ENCODE measurements around the gene SUMO1. TPM values are rescaled to one million over a fixed set of nuclear protein-coding genes. Genes with fewer than 3 reads are reported as not detected.

The SUMO1 gene
- total RNA-seq, 2 experiments from 2014 or later, result 114 to 119 TPM

DNA sequence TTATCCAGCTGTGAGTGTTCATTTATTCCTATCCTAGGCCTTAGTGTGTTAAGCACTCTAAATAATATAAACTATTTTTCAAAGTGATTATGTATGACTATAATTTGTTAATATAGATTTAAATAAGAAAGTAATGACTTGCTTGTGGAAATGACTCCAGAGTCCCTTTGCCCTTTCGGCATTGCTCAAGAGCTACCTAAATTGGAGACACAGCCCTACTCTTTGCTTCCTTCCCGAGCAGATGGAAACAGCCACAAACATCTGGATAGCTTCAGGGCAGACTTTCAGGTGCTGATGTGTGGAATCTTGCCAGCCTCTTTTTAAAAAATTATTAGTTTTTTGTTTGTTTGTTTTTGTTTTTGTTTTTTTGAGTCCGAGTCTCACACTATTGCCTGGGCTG is 44.0 kb downstream of the SUMO1 start:
- ChIA-PET CTCF (no interaction called here), POLR2A (no interaction called here)
- H3K4me1 Mint-ChIP-seq (ENCODE audit: low read depth), result no peaks in the 10 kb centered on the region
- H3K36me3 Mint-ChIP-seq, result no peaks in the 10 kb centered on the region
- peaks cover 8% of the 10 kb centered on the region for H3K27me3 Mint-ChIP-seq
- no peak for DNase-seq
- no peaks in the 10 kb centered on the region for H3K9me3 Mint-ChIP-seq
- no peak overlapping the region for H3K4me3 Mint-ChIP-seq
- no peak overlapping the region for H3K27ac Mint-ChIP-seq
- intact Hi-C loops (cut with micrococcal nuclease), result no loop called here

DNA sequence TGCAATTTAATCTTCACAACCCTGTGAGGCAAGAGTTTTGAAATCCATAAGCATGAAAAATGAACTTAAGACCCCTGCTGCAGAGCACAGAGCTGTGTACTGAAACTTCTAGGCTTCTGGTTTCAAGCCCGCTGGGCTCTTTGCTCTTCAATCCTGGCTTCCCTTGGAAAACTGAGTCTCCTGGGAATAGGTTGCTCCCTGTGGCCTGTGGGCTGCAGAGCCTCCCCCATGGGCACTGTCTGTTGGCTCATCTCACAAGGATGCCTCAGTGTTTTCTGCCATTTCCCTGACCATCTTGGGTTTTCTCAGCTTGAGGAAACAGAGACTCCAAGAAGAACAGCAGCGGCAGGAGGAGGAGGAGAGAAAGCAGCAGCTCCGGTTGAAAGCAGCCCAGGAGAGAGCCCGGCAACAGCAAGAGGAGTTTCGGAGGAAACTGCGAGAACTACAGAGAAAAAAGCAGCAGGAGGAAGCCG is 44.5 kb downstream of the SUMO1 start:
- ChIA-PET POLR2A (no interaction called here), CTCF (no interaction called here)
- intact Hi-C loops (cut with micrococcal nuclease), result no loop called here
- Mint-ChIP-seq H3K27ac (no peak overlapping the region), H3K36me3 (no peaks in the 10 kb centered on the region), H3K4me3 (no peak overlapping the region), H3K27me3 (peaks cover 8% of the 10 kb centered on the region), H3K4me1 (ENCODE audit: low read depth) (no peaks in the 10 kb centered on the region), H3K9me3 (no peaks in the 10 kb centered on the region)
- no peak for DNase-seq

DNA sequence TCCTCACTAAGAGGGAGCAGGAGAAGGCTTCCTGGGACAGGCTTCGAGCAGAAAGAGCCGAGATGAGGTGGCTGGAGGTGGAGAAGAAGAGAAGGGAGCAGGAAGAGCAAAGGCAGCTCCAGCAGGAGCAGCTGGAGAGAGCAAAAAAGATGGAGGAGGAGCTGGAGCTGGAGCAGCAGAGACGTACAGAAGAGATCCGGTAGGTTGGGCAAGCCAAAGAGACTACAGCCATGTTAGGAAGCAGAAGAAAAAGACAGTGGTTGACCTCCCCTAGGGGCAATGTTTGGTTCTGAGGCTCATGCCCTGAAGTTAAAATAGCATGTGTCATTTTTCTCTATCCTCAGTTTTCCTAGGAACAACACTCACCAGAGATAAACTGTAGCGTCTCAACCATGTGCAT is 45.1 kb downstream of the SUMO1 start:
- CTCF ChIA-PET, result no interaction called here
- POLR2A ChIA-PET, result no interaction called here
- DNase-seq, result no peak
- Mint-ChIP-seq H3K27me3 (peaks cover 6% of the 10 kb centered on the region), H3K4me1 (ENCODE audit: low read depth) (no peaks in the 10 kb centered on the region), H3K36me3 (no peaks in the 10 kb centered on the region), H3K4me3 (no peak overlapping the region), H3K27ac (no peak overlapping the region), H3K9me3 (no peaks in the 10 kb centered on the region)
- intact Hi-C loops (cut with micrococcal nuclease), result no loop called here

DNA sequence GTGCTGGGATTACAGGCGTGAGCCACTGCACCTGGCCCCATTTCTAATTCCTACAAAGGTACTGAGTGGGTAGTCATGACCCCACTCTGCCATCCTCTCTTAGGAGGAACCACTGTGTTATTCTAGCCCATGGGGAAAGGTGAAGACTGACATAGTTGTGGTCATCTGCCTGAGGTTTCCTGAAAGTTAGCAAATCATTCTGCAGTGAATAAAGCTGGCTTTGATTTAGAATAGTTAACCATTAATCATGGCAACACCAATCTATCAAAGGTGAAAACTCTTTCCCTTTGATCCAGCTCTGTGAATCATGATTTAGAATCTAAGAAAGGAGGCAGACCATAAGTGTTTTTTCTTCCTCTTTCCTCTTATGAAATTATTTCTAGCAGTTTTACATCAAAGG is 50.8 kb downstream of the SUMO1 start:
- DNase-seq, result no peak
- ChIA-PET POLR2A (no interaction called here), CTCF (no interaction called here)
- Mint-ChIP-seq H3K4me3 (no peak overlapping the region), H3K27me3 (peaks cover 8% of the 10 kb centered on the region), H3K27ac (no peak overlapping the region), H3K9me3 (no peaks in the 10 kb centered on the region), H3K36me3 (no peaks in the 10 kb centered on the region), H3K4me1 (ENCODE audit: low read depth) (no peaks in the 10 kb centered on the region)
- intact Hi-C loops (cut with micrococcal nuclease), result no loop called here

DNA sequence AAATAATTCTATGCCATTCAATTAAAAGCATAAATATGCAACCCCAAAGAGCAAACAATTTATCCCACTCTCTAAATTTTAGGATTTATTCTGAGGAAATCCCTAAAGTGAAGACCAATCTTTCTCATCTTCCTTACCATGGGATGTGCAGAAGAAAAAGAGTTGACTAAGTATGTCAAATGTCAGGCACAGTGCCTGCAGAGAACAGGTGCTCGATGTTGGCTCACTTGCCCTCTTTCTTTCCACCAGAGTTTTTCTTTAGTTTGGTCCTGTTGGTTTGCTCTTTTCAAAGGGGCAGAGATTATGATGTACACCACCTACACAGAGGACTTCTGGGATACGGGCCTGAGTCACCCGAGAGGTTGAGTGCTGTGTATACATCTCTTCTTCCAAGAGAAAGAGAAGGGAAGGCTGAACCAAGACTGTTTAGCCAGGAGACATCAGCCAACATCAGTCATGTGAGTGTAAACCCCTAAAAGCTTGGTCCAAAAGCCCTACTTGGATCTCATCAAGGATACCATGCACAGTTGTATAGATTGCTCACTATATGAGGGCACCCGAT is 51.7 kb downstream of the SUMO1 start:
- peaks cover 8% of the 10 kb centered on the region for H3K27me3 Mint-ChIP-seq

DNA sequence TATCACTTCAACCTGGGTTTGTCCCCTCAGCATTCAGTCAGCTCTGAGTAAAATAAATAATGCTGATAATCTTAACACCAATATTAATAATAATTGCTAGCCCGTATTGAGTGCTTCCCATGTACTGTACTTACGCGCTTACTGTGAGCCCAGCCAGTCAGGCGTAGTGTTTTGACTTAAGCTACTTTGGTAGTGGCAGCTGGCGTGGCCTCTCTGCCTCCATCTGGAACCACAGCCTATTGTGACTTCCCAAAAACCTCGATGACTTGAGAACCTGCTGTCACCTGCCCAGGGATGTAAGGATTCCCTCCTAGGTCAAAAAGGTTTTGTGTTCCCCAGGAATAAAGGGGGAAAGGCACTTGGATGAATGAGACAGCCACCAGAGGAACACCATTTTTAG is 53.2 kb downstream of the SUMO1 start:
- Mint-ChIP-seq H3K4me3 (no peak overlapping the region), H3K9me3 (no peaks in the 10 kb centered on the region), H3K27ac (no peak overlapping the region), H3K4me1 (ENCODE audit: low read depth) (no peaks in the 10 kb centered on the region), H3K36me3 (no peaks in the 10 kb centered on the region), H3K27me3 (peaks cover 8% of the 10 kb centered on the region)
- POLR2A ChIA-PET, result no interaction called here
- CTCF ChIA-PET, result interaction anchor here (0.6 kb wide), 1 partner anchor 1405 kb away, joined by 3 read pairs; no protein-coding TSS in a partner anchor
- intact Hi-C loops (cut with micrococcal nuclease), result no loop called here
- no peak for DNase-seq

More for the DNA sequence above, 51.7 kb downstream of the SUMO1 start:
- Mint-ChIP-seq H3K4me1 (ENCODE audit: low read depth) (no peaks in the 10 kb centered on the region), H3K36me3 (no peaks in the 10 kb centered on the region), H3K27ac (no peak overlapping the region), H3K4me3 (no peak overlapping the region), H3K9me3 (no peaks in the 10 kb centered on the region)
- intact Hi-C loops (cut with micrococcal nuclease), result no loop called here
- ChIA-PET CTCF (no interaction called here), POLR2A (no interaction called here)
- no peak for DNase-seq

DNA sequence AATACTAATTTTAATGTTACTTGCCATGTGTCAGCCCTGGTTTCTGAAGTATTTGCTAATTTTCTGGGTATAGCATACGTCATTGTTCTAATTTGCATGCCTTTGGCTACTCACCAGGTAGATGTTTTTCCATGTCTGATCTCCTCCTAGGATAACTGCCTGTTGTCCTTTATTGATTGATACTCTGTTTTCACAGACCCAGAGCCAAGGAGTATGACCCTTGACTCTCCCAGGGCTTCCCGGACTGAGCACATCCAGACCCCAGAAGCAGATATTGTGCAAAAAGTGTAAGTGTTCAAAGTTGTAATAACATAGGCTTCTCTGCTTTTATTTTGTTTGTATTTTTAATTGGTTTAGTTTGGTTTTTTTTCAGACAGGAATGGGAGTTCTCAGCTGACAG is 53.8 kb downstream of the SUMO1 start:
- intact Hi-C loops (cut with micrococcal nuclease), result no loop called here
- POLR2A ChIA-PET, result interaction anchor here (0.6 kb wide), 1 partner anchor 137 kb away, joined by 3 read pairs; no protein-coding TSS in a partner anchor

DNA sequence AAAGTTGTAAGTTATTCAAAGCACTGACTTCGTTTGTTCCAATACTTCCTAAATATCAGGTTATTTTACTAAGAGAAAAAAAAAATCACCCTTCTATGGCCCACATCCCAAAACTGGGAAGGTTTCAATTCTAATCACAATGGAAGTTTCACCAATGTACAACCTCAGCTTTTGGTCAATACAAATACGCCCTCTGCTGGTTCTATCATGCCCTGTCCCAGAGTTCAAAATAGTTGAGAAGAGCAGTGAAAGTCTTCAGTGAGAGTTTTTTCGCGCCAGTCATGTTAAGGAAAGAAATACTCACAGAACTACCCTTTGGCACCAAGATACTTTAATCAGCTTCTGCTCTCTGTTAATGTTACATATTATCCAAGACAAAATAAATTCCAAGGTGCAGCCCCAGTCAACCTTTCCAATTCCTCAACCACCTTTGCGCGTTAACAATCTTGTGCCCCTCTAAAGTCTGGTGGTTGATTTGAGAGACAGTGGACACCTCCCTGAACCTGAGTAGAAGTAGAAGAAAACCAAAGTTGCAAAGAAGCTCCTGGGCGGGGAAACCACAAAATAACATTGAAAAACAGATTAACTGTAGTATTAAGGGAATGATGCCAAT is 59.9 kb downstream of the SUMO1 start:
- Mint-ChIP-seq H3K36me3 (no peaks in the 10 kb centered on the region), H3K27ac (no peak overlapping the region), H3K9me3 (no peaks in the 10 kb centered on the region), H3K4me1 (ENCODE audit: low read depth) (no peaks in the 10 kb centered on the region), H3K4me3 (no peak overlapping the region), H3K27me3 (no peaks in the 10 kb centered on the region)
- peak; percentile 60 for DNase-seq
- intact Hi-C loops (cut with micrococcal nuclease), result loop anchor here (1.0 to 2.0 kb wide), 4 partner anchors 74 to 382 kb away; no protein-coding TSS in a partner anchor
- ChIA-PET POLR2A (interaction anchor here (1.1 kb wide), 1 partner anchor 33 kb away, joined by 3 read pairs; no protein-coding TSS in a partner anchor), CTCF (interaction anchor here (0.7 to 8.0 kb wide), 20 partner anchors 8 to 482 kb away, joined by 3 to 113 read pairs (median 4); partner anchors contain the start of gene KIAA2012)

More for the DNA sequence above, 53.8 kb downstream of the SUMO1 start:
- no peaks in the 10 kb centered on the region for H3K36me3 Mint-ChIP-seq
- H3K9me3 Mint-ChIP-seq, result no peaks in the 10 kb centered on the region
- CTCF ChIA-PET, result interaction anchor here (0.6 kb wide), 1 partner anchor 1404 kb away, joined by 3 read pairs; no protein-coding TSS in a partner anchor
- H3K27ac Mint-ChIP-seq, result no peak overlapping the region
- no peak for DNase-seq
- H3K27me3 Mint-ChIP-seq, result peaks cover 8% of the 10 kb centered on the region
- no peak overlapping the region for H3K4me3 Mint-ChIP-seq
- H3K4me1 Mint-ChIP-seq (ENCODE audit: low read depth), result no peaks in the 10 kb centered on the region

DNA sequence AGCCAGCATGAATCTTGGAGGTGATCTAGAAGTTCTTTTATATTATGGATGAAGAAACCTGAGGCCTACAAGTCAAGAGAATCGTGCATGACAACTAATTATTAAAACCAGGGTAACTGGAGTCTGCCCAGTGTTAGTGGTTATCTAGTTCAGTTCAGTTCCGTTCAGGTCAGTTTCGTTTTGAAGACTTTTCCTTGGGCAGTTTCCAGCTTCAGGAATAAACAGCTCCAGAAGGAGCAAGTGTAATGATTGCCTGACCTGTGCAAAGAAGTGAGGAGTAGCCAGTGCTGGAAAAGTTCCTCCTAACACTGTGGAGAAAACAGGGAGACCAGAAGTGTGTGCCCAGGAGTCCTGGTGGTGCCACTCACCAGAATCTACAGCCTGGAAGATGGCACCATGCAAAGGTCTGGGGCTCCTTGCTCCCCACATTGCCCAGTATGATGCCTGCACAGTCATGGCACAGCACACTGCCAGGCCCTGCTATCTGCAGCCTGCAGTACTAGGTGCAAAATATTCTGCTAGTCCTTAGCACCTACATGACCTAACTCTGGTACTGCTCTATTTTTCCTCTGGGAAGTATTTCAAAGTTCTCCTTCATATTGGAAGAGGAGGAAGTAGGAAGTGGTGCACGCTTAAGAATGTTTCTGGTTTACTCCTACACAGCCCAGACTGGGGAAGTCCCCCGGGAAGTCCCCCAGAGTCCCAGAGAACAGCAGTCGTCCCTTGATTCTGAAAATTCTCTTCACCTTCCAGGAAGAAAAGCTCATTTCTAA is 65.8 kb downstream of the SUMO1 start:
- peak; percentile 63 for DNase-seq
- intact Hi-C loops (cut with micrococcal nuclease), result no loop called here
- CTCF ChIA-PET, result interaction anchor here (2.4 kb wide), 1 partner anchor 312 kb away, joined by 12 read pairs; no protein-coding TSS in a partner anchor
- Mint-ChIP-seq H3K9me3 (no peaks in the 10 kb centered on the region), H3K4me1 (ENCODE audit: low read depth) (peaks cover 12% of the 10 kb centered on the region), H3K4me3 (no peak overlapping the region), H3K27ac (peak overlapping the region; percentile 1), H3K27me3 (peaks cover 3% of the 10 kb centered on the region), H3K36me3 (no peaks in the 10 kb centered on the region)
- POLR2A ChIA-PET, result no interaction called here

DNA sequence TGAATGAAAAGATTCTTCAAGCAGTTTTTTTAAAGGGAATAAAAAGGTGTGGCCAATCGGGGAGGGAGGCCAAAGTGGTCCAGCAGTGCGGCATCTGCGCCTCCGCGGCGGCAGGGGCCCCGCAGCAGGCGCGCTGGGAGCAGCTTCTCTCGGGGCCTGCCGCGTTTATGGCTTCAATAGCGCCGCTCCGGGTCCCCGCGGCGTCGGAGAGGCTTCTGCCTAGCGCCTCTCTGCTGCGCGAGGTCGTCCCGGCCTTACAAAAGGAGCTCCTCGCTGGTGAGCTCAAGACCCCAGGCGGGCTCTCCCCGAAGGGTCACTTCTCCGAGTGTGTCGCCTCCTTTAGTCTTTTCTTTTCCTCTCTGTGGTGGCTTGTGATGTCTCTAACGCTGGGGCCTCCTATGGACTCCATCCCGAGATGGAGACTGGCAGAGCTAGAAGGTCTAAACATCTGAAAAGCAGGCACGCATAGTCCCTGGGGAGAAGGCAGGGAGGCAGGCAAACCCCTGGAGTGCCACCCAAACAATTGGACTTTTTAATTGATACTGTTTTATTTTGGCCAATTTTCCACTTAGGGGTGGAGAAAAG is 67.1 kb downstream of the SUMO1 start:
- peaks cover 3% of the 10 kb centered on the region for H3K27me3 Mint-ChIP-seq
- H3K4me1 Mint-ChIP-seq (ENCODE audit: low read depth), result peaks cover 12% of the 10 kb centered on the region
- H3K36me3 Mint-ChIP-seq, result no peaks in the 10 kb centered on the region
- CTCF ChIA-PET, result interaction anchor here (2.4 kb wide), 1 partner anchor 311 kb away, joined by 12 read pairs; no protein-coding TSS in a partner anchor
- DNase-seq, result no peak
- POLR2A ChIA-PET, result no interaction called here
- no peak overlapping the region for H3K27ac Mint-ChIP-seq
- H3K9me3 Mint-ChIP-seq, result no peaks in the 10 kb centered on the region
- H3K4me3 Mint-ChIP-seq, result no peak overlapping the region
- intact Hi-C loops (cut with micrococcal nuclease), result no loop called here

DNA sequence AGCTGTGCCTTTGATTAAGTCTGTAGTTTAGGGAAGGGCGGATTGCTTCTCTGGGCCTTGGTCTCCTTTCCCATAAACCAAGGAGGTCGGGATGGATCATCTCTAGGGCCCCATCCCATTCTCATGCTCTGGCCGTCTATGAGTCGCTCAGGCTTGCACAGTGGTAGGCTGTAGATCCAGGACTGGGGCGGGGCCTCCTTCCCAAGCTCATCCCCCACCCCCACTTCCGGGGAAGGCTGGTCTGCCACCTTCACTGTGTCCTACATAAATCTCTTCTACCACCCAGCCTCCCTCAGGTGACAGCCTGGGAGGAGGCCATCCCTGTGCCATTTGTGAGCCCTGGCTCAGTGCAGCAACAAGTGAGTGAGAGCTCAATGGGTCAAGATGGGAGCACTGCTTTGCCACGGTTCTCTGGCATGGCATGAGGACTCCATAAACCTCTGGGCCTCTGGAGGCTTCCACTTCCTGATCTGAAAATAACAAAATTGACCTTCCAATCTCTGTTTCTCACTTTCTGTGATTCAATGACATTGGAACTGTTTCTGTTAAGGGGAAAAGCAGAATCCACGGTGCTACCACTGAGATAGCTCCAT is 68.5 kb downstream of the SUMO1 start:
- CTCF ChIA-PET, result interaction anchor here (1.2 to 1.5 kb wide), 3 partner anchors 9 to 309 kb away, joined by 3 to 9 read pairs (median 4); no protein-coding TSS in a partner anchor
- H3K4me3 Mint-ChIP-seq, result no peak overlapping the region
- intact Hi-C loops (cut with micrococcal nuclease), result no loop called here

DNA sequence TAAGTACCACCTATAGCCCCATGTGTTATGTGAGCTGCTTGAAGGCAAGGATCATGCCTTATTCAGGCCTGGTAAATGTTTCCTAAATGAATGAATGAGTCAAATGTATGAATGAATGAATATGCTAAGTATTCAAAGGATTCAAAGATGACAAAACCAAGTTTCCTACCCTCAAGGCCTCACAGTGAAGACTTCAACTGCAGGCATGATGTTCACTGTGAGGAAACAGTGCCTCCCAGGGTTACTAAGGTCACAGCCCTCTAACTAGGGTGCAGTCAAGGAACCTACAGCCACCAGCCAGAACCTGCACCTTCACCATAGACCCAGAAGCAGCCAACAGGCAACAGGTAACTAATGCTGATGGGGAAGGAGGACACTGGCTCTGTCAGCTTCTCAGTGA is 69.3 kb downstream of the SUMO1 start:
- Mint-ChIP-seq H3K27me3 (peaks cover 3% of the 10 kb centered on the region), H3K27ac (no peak overlapping the region), H3K36me3 (no peaks in the 10 kb centered on the region), H3K4me3 (no peak overlapping the region), H3K4me1 (ENCODE audit: low read depth) (peaks cover 12% of the 10 kb centered on the region), H3K9me3 (no peaks in the 10 kb centered on the region)
- ChIA-PET CTCF (interaction anchor here (1.2 to 1.5 kb wide), 2 partner anchors 54 to 308 kb away, joined by 3 to 4 read pairs; no protein-coding TSS in a partner anchor), POLR2A (no interaction called here)
- no peak for DNase-seq
- intact Hi-C loops (cut with micrococcal nuclease), result no loop called here

More for the DNA sequence above, 68.5 kb downstream of the SUMO1 start:
- Mint-ChIP-seq H3K4me1 (ENCODE audit: low read depth) (peaks cover 12% of the 10 kb centered on the region), H3K36me3 (no peaks in the 10 kb centered on the region), H3K9me3 (no peaks in the 10 kb centered on the region), H3K27me3 (peaks cover 3% of the 10 kb centered on the region), H3K27ac (no peak overlapping the region)
- no peak for DNase-seq
- POLR2A ChIA-PET, result no interaction called here

Measured in activated CD4-positive, alpha-beta memory T cell treated with anti-CD3 and anti-CD28 coated beads for 36 hours (primary cell).